Caco-2 (cell line): ENCODE measurements around the gene PDE1C. TPM values are rescaled to one million over a fixed set of nuclear protein-coding genes. Genes with fewer than 3 reads are reported as not detected.
A peak's percentile ranks its signal among the peaks of the same experiment; 100 is the strongest.

Experiments
- BruUV-seq: library from RNA; stranded (reverse); fragments of 400-500 nt; replicated peaks from 2 replicates; lab custom pipeline; 2021; lab: Mats Ljungman, UMichigan
- CTCF ChIA-PET: fragments of 300-600 bp; sonication (Branson Sonifier 250); formaldehyde crosslinking; loops from one replicate; lab custom pipeline; 2022; ENCODE audit warnings: antibody characterized with exemption; lab: Charles Lee
- POLR2A ChIA-PET: fragments of 300-600 bp; sonication (Branson Sonifier 250); formaldehyde crosslinking; loops from one replicate; lab custom pipeline; 2022; ENCODE audit warnings: antibody characterized with exemption; lab: Charles Lee
- DNase-seq, 2 experiments: peaks; one replicate each; pipeline versions ENCODE4 v3.0.0 to v3.0.0-alpha.2; 2020 to 2022
- H3K27me3 ChIP-seq: replicated peaks from 2 replicates; pipeline ENCODE4 v1.6.0; 2011; ENCODE audit warnings: low read length; ENCODE audit not compliant: control insufficient read depth, insufficient read depth
- H3K36me3 ChIP-seq: 2 replicates; pipeline ENCODE4 v1.5.1; 2011; ENCODE audit warnings: low read length; ENCODE audit not compliant: control insufficient read depth, insufficient read depth
- H3K4me1 ChIP-seq: fragments of 250-450 bp; sonication (Bioruptor Pico); 2 replicates; pipeline ENCODE4 v1.5.1; 2020; ENCODE audit warnings: mild to moderate bottlenecking
- H3K4me3 ChIP-seq: 2 replicates; pipeline ENCODE4 v1.5.1; 2011; ENCODE audit warnings: low read depth, mild to moderate bottlenecking, control low read depth, low read length
- H3K9me3 ChIP-seq: fragments of 250-450 bp; sonication (Bioruptor Pico); 2 replicates; pipeline ENCODE4 v1.5.1; 2020; ENCODE audit warnings: mild to moderate bottlenecking, moderate library complexity
- H3K27ac Mint-ChIP-seq: one replicate; pipeline ENCODE4 v1.8.0; 2022; ENCODE audit warnings: mixed read lengths; ENCODE audit not compliant: unreplicated experiment
- H3K27me3 Mint-ChIP-seq: one replicate; pipeline ENCODE4 v1.8.0; 2022; ENCODE audit warnings: mixed read lengths; ENCODE audit not compliant: insufficient read depth, unreplicated experiment
- H3K36me3 Mint-ChIP-seq: one replicate; pipeline ENCODE4 v1.8.0; 2022; ENCODE audit warnings: mild to moderate bottlenecking, mixed read lengths; ENCODE audit not compliant: insufficient read depth, unreplicated experiment
- H3K4me1 Mint-ChIP-seq: one replicate; pipeline ENCODE4 v1.8.0; 2022; ENCODE audit warnings: low read depth, mixed read lengths; ENCODE audit not compliant: unreplicated experiment
- H3K4me3 Mint-ChIP-seq: one replicate; pipeline ENCODE4 v1.8.0; 2022; ENCODE audit warnings: mild to moderate bottlenecking, moderate library complexity, mixed read lengths; ENCODE audit not compliant: unreplicated experiment
- H3K9me3 Mint-ChIP-seq: one replicate; pipeline ENCODE4 v1.8.0; 2022; ENCODE audit warnings: mixed read lengths; ENCODE audit not compliant: unreplicated experiment
- intact Hi-C: fragments of 100-400 bp; cut with micrococcal nuclease; formaldehyde crosslinking; loops from one replicate; pipeline ENCODE4 v1.10.0; 2022; ENCODE audit not compliant: unreplicated experiment
- total RNA-seq: library from RNA; stranded (reverse); gene quantifications from 2 replicates; pipeline ENCODE4 v1.2.3, GENCODE V29; 2022
- TF ChIP-seq, protein P1 (sequence below), 2 experiments: fragments of 200-600 bp in 1 of 2; IDR thresholded peaks; 1 replicate in 1 of 2; 2 replicates in 1 of 2; pipeline versions ENCODE4 v1.5.1 to v1.8.0; 2011 to 2022; ENCODE audit warnings: antibody characterized with exemption in 1 of 2, control low read depth in 1 of 2, inconsistent platforms in 1 of 2, low read depth in 1 of 2, low read length in 1 of 2, mild to moderate bottlenecking in 1 of 2, moderate library complexity in 1 of 2; ENCODE audit not compliant: insufficient read depth in 1 of 2, severe bottlenecking in 1 of 2, unreplicated experiment in 1 of 2

PDE1C gene
- total RNA-seq, 1 experiment from 2014 or later, result not detected

DNA sequence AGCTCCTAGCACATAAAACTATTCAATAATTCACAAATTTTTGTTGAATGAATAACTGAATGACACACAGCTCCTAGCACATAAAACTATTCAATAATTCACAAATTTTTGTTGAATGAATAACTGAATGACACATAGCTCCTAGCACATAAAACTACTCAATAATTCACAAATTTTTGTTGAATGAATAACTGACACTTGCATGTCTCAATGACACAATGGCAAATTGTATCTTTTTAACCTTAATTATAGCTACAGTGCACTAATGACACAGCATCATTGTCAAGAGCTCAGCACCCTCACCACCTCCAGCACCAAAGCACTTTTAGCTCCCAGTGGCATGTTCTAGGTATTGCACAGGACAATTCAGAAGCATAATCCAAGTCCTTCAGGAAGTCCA is 131.6 kb downstream of the PDE1C start:
- H3K9me3 Mint-ChIP-seq, result no peaks in the 10 kb centered on the region
- no peak overlapping the region for H3K27ac Mint-ChIP-seq
- Histone ChIP-seq H3K9me3 (no peaks in the 10 kb centered on the region), H3K27me3 (no peaks in the 10 kb centered on the region), H3K4me3 (no peak overlapping the region), H3K36me3 (no peaks in the 10 kb centered on the region), H3K4me1 (no peaks in the 10 kb centered on the region)
- H3K4me3 Mint-ChIP-seq, result no peak overlapping the region
- ChIA-PET POLR2A (interaction anchor here (0.5 kb wide), 1 partner anchor 60 kb away, joined by 3 read pairs; no protein-coding TSS in a partner anchor), CTCF (interaction anchor here (0.8 kb wide), 1 partner anchor 17 kb away, joined by 3 read pairs; no protein-coding TSS in a partner anchor)
- intact Hi-C loops, result no loop called here
- H3K27me3 Mint-ChIP-seq, result no peaks in the 10 kb centered on the region
- no peaks in the 10 kb centered on the region for H3K36me3 Mint-ChIP-seq
- DNase-seq, result no peak
- BruUV-seq, result no TSS peak
- no peaks in the 10 kb centered on the region for H3K4me1 Mint-ChIP-seq
- TF ChIP-seq, protein P1, sequence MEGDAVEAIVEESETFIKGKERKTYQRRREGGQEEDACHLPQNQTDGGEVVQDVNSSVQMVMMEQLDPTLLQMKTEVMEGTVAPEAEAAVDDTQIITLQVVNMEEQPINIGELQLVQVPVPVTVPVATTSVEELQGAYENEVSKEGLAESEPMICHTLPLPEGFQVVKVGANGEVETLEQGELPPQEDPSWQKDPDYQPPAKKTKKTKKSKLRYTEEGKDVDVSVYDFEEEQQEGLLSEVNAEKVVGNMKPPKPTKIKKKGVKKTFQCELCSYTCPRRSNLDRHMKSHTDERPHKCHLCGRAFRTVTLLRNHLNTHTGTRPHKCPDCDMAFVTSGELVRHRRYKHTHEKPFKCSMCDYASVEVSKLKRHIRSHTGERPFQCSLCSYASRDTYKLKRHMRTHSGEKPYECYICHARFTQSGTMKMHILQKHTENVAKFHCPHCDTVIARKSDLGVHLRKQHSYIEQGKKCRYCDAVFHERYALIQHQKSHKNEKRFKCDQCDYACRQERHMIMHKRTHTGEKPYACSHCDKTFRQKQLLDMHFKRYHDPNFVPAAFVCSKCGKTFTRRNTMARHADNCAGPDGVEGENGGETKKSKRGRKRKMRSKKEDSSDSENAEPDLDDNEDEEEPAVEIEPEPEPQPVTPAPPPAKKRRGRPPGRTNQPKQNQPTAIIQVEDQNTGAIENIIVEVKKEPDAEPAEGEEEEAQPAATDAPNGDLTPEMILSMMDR (IDR thresholded peaks at IDR 0.05; ENCODE audit: insufficient read depth in 1 of 2, low read depth in 1 of 2, low read length in 1 of 2, severe bottlenecking in 1 of 2, unreplicated experiment in 1 of 2), result peak in 1 of 2 experiments; percentile 3

DNA sequence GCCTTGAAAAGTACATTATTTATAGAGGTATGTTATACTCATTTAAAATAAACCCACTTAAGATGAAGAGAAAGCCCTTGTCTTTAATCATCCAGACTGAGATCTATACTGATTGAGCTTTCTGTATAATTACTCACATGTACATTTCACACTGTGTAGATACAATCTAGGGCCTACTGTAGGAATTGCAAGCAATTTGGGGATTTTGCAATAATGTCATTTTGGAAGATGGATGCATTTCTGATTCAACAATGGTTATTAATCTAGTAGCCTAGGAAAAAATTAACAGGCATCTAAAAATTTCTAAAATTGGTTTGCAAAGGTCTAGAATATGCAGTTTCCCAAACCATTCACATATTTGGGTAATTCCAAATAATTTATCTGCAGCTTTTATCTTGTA is 132.2 kb downstream of the PDE1C start:
- Mint-ChIP-seq H3K9me3 (no peaks in the 10 kb centered on the region), H3K27me3 (no peaks in the 10 kb centered on the region), H3K27ac (no peak overlapping the region), H3K4me3 (no peak overlapping the region), H3K36me3 (no peaks in the 10 kb centered on the region), H3K4me1 (no peaks in the 10 kb centered on the region)
- POLR2A ChIA-PET, result no interaction called here
- H3K9me3 ChIP-seq, result no peaks in the 10 kb centered on the region
- no TSS peak for BruUV-seq
- H3K36me3 ChIP-seq, result no peaks in the 10 kb centered on the region
- no peak for DNase-seq
- no peaks in the 10 kb centered on the region for H3K27me3 ChIP-seq
- TF ChIP-seq, protein P1 (IDR thresholded peaks at IDR 0.05; ENCODE audit: insufficient read depth in 1 of 2, low read depth in 1 of 2, low read length in 1 of 2, severe bottlenecking in 1 of 2, unreplicated experiment in 1 of 2), result no peak
- no peak overlapping the region for H3K4me3 ChIP-seq
- intact Hi-C loops, result no loop called here
- no peaks in the 10 kb centered on the region for H3K4me1 ChIP-seq
- CTCF ChIA-PET, result interaction anchor here (0.8 kb wide), 1 partner anchor 18 kb away, joined by 3 read pairs; no protein-coding TSS in a partner anchor

DNA sequence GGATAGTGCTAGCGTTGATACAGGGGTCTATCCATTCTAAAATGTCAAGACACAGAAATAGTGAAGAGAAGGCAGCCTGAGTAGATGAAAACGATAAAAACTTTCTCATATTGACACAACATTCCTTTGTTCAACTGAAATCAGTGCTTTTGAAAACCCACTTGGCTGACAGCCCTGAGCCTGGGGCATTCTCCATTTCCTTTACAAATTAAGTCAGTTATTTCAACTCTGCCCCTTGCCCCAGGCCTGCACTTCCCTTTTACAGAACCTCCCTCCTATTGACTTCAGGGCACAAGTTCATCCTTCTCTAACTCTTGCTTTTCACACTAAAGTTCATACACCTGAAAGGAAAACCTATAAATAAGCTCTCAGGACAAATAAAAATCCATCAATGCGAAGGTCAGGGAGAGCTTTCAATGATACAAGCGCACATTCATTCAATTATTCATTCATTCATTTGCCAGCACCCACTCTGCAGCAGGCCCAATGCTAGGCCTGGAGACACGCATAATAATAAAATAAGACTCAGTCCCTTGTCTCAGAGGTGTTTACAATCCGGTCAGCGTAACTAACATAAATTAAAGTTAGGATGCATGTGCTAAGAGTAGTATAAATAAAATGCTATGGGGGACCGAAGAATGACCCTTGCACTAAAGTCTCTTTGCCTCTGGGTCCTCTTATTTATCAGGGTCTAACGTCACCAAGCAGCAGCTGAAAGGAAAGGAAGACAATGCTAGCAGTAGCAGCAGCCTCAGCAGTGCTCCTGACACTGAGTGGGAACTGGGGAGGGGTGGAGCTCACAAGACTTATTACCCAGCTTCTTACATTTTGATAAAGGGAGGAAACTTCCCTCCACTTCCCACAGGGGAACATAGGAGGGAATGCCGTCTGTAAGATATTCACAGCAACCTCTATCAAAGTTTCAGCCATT is 134.8 kb downstream of the PDE1C start:
- POLR2A ChIA-PET, result no interaction called here
- Mint-ChIP-seq H3K4me3 (no peak overlapping the region), H3K27ac (no peak overlapping the region), H3K9me3 (no peaks in the 10 kb centered on the region), H3K27me3 (no peaks in the 10 kb centered on the region), H3K36me3 (no peaks in the 10 kb centered on the region), H3K4me1 (no peaks in the 10 kb centered on the region)
- CTCF ChIA-PET, result interaction anchor here (0.6 kb wide), 1 partner anchor 571 kb away, joined by 5 read pairs; no protein-coding TSS in a partner anchor
- intact Hi-C loops, result no loop called here
- TF ChIP-seq, protein P1 (IDR thresholded peaks at IDR 0.05; ENCODE audit: insufficient read depth in 1 of 2, low read depth in 1 of 2, low read length in 1 of 2, severe bottlenecking in 1 of 2, unreplicated experiment in 1 of 2), result no peak
- Histone ChIP-seq H3K4me3 (no peak overlapping the region), H3K9me3 (no peaks in the 10 kb centered on the region), H3K36me3 (no peaks in the 10 kb centered on the region), H3K27me3 (no peaks in the 10 kb centered on the region), H3K4me1 (no peaks in the 10 kb centered on the region)
- DNase-seq, result no peak
- no TSS peak for BruUV-seq
